ENCODE measurements around the gene U2AF1L4.

Gene U2AF1L4

GRCh38 chr19:35710784-35711723 lies 34.2 kb downstream of the U2AF1L4 start:
- no peak for DNase-seq

GRCh38 chr19:35708391-35708790 lies 36.8 kb downstream of the U2AF1L4 start:
- no peak for DNase-seq

GRCh38 chr19:35704218-35704617 lies 41.0 kb downstream of the U2AF1L4 start, which contains the start of gene ZBTB32:
TSS of gene ZBTB32 (plus strand) at chr19:35704558. CDS start at chr19:35714627, 10,069 bp downstream.
- peak in 3 of 4 experiments; percentile 34 to 50 (median 34) for DNase-seq

- DNase-seq, result no peak
These were observed 41.9 kb downstream of the U2AF1L4 start for GRCh38 chr19:35703343-35703742.

GRCh38 chr19:35702223-35703012 lies 42.8 kb downstream of the U2AF1L4 start:
- peak; percentile 95 to 98 (median 98) for DNase-seq

- no peak for DNase-seq
These were observed 48.4 kb downstream of the U2AF1L4 start for GRCh38 chr19:35696835-35697234.

- DNase-seq, result no peak
These were observed 49.3 kb downstream of the U2AF1L4 start for GRCh38 chr19:35695895-35696422.

GRCh38 chr19:35693835-35694599 lies 51.2 kb downstream of the U2AF1L4 start:
- DNase-seq, result peak; percentile 89 to 93 (median 92)

- no peak for DNase-seq
These were observed 51.8 kb downstream of the U2AF1L4 start for GRCh38 chr19:35693422-35693821.

Measured in suppressor macrophage (primary cell).